Esophagus squamous epithelium (tissue), 4 donors: ENCODE results near the gene SLC35F4.

Experiments used
- CTCF ChIP-seq, 6 experiments: fragments of 450-650 bp in 4 of 6; fragments of 200-600 bp in 2 of 6; sonication (generic) in 2 of 6; IDR thresholded peaks; one replicate each; pipeline ENCODE4 v1.5.1; 2016 to 2019; ENCODE audit warnings: antibody characterized with exemption in 6 of 6, mild to moderate bottlenecking in 4 of 6, moderate library complexity in 4 of 6
- POLR2A ChIP-seq, 4 donors: fragments of 450-650 bp; IDR thresholded peaks; one replicate each; pipeline ENCODE4 v1.6.1; 2017; ENCODE audit warnings: antibody characterized with exemption in 4 of 4, mild to moderate bottlenecking in 4 of 4, moderate library complexity in 3 of 4

GRCh38 chr14:57729208-57730187, 136.4 kb downstream of the SLC35F4 start:
- TF ChIP-seq CTCF (IDR thresholded peaks at IDR 0.05) (no peak), POLR2A (IDR thresholded peaks at IDR 0.05) (no peak)
